Neural progenitor cell (in vitro differentiated cells): ENCODE data around the gene KAT8. TPM values are rescaled to one million over a fixed set of nuclear protein-coding genes. Genes with fewer than 3 reads are reported as not detected.

Experiments
- DNase-seq: peaks from one replicate; pipeline ENCODE4 v3.0.0-alpha.2; 2016; ENCODE audit warnings: low spot score
- H2AFZ ChIP-seq: fragments of 200-600 bp; sonication (generic); replicated peaks from 2 replicates; pipeline ENCODE4 v1.6.1; 2016; ENCODE audit warnings: antibody characterized with exemption
- H3F3A ChIP-seq: fragments of 200-600 bp; sonication (generic); 2 replicates; pipeline ENCODE4 v1.6.1; 2016; ENCODE audit warnings: antibody characterized with exemption, low read depth
- H3K27ac ChIP-seq: fragments of 200-600 bp; sonication (generic); 2 replicates; pipeline ENCODE4 v1.5.1; 2016; ENCODE audit warnings: mild to moderate bottlenecking
- H3K27me3 ChIP-seq: fragments of 200-600 bp; sonication (generic); 2 replicates; pipeline ENCODE4 v1.6.1; 2016; ENCODE audit warnings: mild to moderate bottlenecking, moderate library complexity
- H3K36me3 ChIP-seq: fragments of 200-600 bp; sonication (generic); 2 replicates; pipeline ENCODE4 v1.5.1; 2016
- H3K4me1 ChIP-seq: fragments of 200-600 bp; sonication (generic); 2 replicates; pipeline ENCODE4 v1.6.1; 2016; ENCODE audit warnings: mixed run types
- H3K4me2 ChIP-seq: fragments of 200-600 bp; sonication (generic); 2 replicates; pipeline ENCODE4 v1.6.1; 2016
- H3K4me3 ChIP-seq: fragments of 200-600 bp; sonication (generic); 2 replicates; pipeline ENCODE4 v1.5.1; 2016
- H3K79me2 ChIP-seq: fragments of 200-600 bp; sonication (generic); 2 replicates; pipeline ENCODE4 v1.6.1; 2016; ENCODE audit warnings: low read depth
- H3K9ac ChIP-seq: fragments of 200-600 bp; sonication (generic); 2 replicates; pipeline ENCODE4 v1.6.1; 2016
- H3K9me3 ChIP-seq: fragments of 200-600 bp; sonication (generic); 2 replicates; pipeline ENCODE4 v1.5.1; 2016; ENCODE audit warnings: low read depth
- H4K20me1 ChIP-seq: fragments of 200-600 bp; sonication (generic); 2 replicates; pipeline ENCODE4 v1.6.1; 2016; ENCODE audit warnings: low read depth
- H3K27ac Mint-ChIP-seq: 3 replicates; pipeline ENCODE4 v1.8.0; 2021; ENCODE audit warnings: mixed read lengths
- H3K27me3 Mint-ChIP-seq: 2 replicates; pipeline ENCODE4 v1.8.0; 2022; ENCODE audit warnings: low read depth, mild to moderate bottlenecking, inconsistent platforms, moderate library complexity, mixed read lengths; ENCODE audit not compliant: insufficient read depth
- H3K36me3 Mint-ChIP-seq: 3 replicates; pipeline ENCODE4 v1.8.0; 2021; ENCODE audit warnings: mixed read lengths
- H3K4me1 Mint-ChIP-seq: 3 replicates; pipeline ENCODE4 v1.8.0; 2021; ENCODE audit warnings: mixed read lengths
- H3K4me3 Mint-ChIP-seq: 3 replicates; pipeline ENCODE4 v1.8.0; 2021; ENCODE audit warnings: mild to moderate bottlenecking, moderate library complexity, mixed read lengths
- H3K9me3 Mint-ChIP-seq: 3 replicates; pipeline ENCODE4 v1.8.0; 2020; ENCODE audit warnings: mixed read lengths
- EZH2 ChIP-seq: fragments of 200-600 bp; sonication (generic); IDR thresholded peaks from 2 replicates; pipeline ENCODE4 v1.6.1; 2017; ENCODE audit warnings: antibody characterized with exemption, mild to moderate bottlenecking, moderate library complexity
- EZH2phosphoT487 ChIP-seq: fragments of 200-600 bp; sonication (generic); IDR thresholded peaks from 2 replicates; pipeline ENCODE4 v1.6.1; 2017; ENCODE audit warnings: antibody characterized with exemption
- total RNA-seq: library from RNA; depleted of rRNA; stranded (reverse); fragments of >200 nt; gene quantifications from 2 replicates; pipeline ENCODE4 v1.2.3, GENCODE V29; 2015; ENCODE audit warnings: low replicate concordance
- TF ChIP-seq, protein P1 (sequence below): fragments of 200-600 bp; sonication (generic); IDR thresholded peaks from 2 replicates; pipeline ENCODE4 v1.5.1; 2017; ENCODE audit warnings: antibody characterized with exemption, mild to moderate bottlenecking

KAT8 gene
- total RNA-seq, 1 donor from 2014 or later, result 59.7 TPM

DNA sequence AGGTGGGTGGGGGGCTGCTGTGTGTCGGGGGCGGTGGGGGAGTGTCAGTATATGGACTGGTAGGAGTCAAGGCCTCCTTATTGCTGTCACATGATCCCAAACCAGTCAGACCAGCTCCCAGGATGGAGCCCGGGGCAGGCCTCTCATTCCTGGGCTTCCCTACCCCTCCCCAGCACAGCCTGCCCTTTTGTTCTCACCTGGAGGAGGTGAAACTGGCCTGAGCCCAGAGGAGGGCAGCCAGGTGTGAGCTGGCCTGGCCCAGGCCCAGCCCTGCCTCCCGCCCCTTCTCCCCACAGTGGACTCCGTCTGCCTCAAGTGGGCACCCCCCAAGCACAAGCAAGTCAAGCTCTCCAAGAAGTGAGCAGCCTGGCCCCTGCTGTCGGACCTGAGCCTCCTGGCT lies 13.4 kb downstream of the KAT8 start:
- Histone ChIP-seq H3F3A (peaks cover 20% of the 10 kb centered on the region), H3K9ac (no peak overlapping the region), H3K9me3 (no peaks in the 10 kb centered on the region), H3K27ac (no peak overlapping the region), H3K36me3 (no peaks in the 10 kb centered on the region), H3K4me1 (peaks cover 15% of the 10 kb centered on the region), H3K4me2 (no peak overlapping the region), H4K20me1 (peaks cover 6% of the 10 kb centered on the region), H3K79me2 (no peaks in the 10 kb centered on the region), H3K4me3 (no peak overlapping the region), H2AFZ (no peak overlapping the region), H3K27me3 (no peaks in the 10 kb centered on the region)
- Mint-ChIP-seq H3K27me3 (peaks cover 4% of the 10 kb centered on the region), H3K4me1 (peaks cover 22% of the 10 kb centered on the region), H3K27ac (no peak overlapping the region), H3K36me3 (peaks cover 16% of the 10 kb centered on the region), H3K4me3 (no peak overlapping the region), H3K9me3 (no peaks in the 10 kb centered on the region)
- no peak for DNase-seq
- TF ChIP-seq EZH2 (no peak), EZH2phosphoT487 (no peak)
- TF ChIP-seq, protein P1, sequence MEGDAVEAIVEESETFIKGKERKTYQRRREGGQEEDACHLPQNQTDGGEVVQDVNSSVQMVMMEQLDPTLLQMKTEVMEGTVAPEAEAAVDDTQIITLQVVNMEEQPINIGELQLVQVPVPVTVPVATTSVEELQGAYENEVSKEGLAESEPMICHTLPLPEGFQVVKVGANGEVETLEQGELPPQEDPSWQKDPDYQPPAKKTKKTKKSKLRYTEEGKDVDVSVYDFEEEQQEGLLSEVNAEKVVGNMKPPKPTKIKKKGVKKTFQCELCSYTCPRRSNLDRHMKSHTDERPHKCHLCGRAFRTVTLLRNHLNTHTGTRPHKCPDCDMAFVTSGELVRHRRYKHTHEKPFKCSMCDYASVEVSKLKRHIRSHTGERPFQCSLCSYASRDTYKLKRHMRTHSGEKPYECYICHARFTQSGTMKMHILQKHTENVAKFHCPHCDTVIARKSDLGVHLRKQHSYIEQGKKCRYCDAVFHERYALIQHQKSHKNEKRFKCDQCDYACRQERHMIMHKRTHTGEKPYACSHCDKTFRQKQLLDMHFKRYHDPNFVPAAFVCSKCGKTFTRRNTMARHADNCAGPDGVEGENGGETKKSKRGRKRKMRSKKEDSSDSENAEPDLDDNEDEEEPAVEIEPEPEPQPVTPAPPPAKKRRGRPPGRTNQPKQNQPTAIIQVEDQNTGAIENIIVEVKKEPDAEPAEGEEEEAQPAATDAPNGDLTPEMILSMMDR, result no peak

DNA sequence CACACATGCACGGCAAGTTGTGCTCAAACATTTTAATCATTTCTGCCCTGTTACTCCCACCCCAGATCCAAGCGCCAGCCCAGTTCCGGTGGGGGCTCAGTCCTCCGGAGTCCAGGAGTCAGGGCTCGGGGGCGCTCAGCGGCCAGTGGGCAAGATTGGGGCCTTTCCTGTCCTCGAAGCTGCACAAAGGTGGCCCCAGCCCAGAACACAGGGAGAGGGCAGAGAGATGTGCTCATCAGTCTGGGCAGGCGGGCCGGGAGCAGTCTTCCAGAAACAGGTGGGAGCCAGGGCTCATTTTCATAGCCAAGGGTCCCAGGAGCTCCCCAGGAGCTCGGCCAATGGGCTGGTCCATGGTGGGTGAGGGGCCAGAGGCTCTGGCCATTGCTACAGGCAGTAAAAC lies 14.0 kb downstream of the KAT8 start:
- no peaks in the 10 kb centered on the region for H3K79me2 ChIP-seq
- peaks cover 16% of the 10 kb centered on the region for H3K4me1 ChIP-seq
- no peak overlapping the region for H3K4me3 ChIP-seq
- no peaks in the 10 kb centered on the region for H3K9me3 ChIP-seq
- H3K27me3 ChIP-seq, result no peaks in the 10 kb centered on the region
- H4K20me1 ChIP-seq, result peaks cover 6% of the 10 kb centered on the region
- no peak overlapping the region for H3K4me3 Mint-ChIP-seq
- H2AFZ ChIP-seq, result no peak overlapping the region
- no peak for DNase-seq
- no peak overlapping the region for H3K27ac ChIP-seq
- no peaks in the 10 kb centered on the region for H3K36me3 ChIP-seq
- no peak overlapping the region for H3K27ac Mint-ChIP-seq
- H3K27me3 Mint-ChIP-seq, result peaks cover 7% of the 10 kb centered on the region
- TF ChIP-seq EZH2phosphoT487, result no peak
- TF ChIP-seq EZH2, result no peak
- TF ChIP-seq, protein P1, result no peak
- H3K9me3 Mint-ChIP-seq, result no peaks in the 10 kb centered on the region
- H3F3A ChIP-seq, result peaks cover 20% of the 10 kb centered on the region
- peaks cover 25% of the 10 kb centered on the region for H3K4me1 Mint-ChIP-seq
- no peak overlapping the region for H3K9ac ChIP-seq
- H3K4me2 ChIP-seq, result no peak overlapping the region
- H3K36me3 Mint-ChIP-seq, result peaks cover 11% of the 10 kb centered on the region

DNA sequence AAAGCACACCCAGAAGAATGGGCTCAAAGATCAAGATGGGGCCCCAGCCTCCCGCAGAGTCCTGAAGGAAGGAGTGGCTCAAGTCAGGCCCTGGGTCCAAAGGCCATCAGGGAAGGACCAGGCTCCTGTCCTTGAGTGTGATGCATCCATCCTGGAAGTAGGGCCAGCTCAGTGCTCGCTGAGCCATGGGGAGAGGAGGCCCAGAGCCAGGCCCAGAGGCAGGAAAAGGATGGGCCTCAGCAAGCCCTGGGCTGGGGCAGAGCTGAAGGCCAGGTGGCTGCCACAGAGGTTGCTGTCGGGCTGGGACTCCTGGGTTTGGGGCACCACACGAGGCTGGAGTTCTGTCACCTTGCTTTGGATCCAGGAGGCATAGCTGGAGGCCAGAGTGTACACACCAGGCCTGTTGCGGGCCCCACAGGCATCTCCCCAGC lies 14.4 kb downstream of the KAT8 start:
- H3K27ac Mint-ChIP-seq, result no peak overlapping the region
- no peaks in the 10 kb centered on the region for H3K36me3 ChIP-seq
- H3K4me3 Mint-ChIP-seq, result no peak overlapping the region

More for the DNA sequence above, 14.4 kb downstream of the KAT8 start:
- no peak for TF ChIP-seq EZH2
- TF ChIP-seq, protein P1, result no peak
- TF ChIP-seq EZH2phosphoT487, result no peak
- H3K4me3 ChIP-seq, result no peak overlapping the region
- H4K20me1 ChIP-seq, result peaks cover 6% of the 10 kb centered on the region
- H3K27me3 ChIP-seq, result no peaks in the 10 kb centered on the region
- Mint-ChIP-seq H3K36me3 (peaks cover 11% of the 10 kb centered on the region), H3K27me3 (peaks cover 8% of the 10 kb centered on the region), H3K4me1 (peaks cover 25% of the 10 kb centered on the region), H3K9me3 (no peaks in the 10 kb centered on the region)
- no peak overlapping the region for H3K4me2 ChIP-seq
- H3K9ac ChIP-seq, result no peak overlapping the region
- H3K79me2 ChIP-seq, result no peaks in the 10 kb centered on the region
- no peak overlapping the region for H2AFZ ChIP-seq
- no peak for DNase-seq
- peaks cover 16% of the 10 kb centered on the region for H3K4me1 ChIP-seq
- H3F3A ChIP-seq, result peaks cover 20% of the 10 kb centered on the region
- no peak overlapping the region for H3K27ac ChIP-seq
- no peaks in the 10 kb centered on the region for H3K9me3 ChIP-seq
